OCI-LY7 (cell line): ENCODE measurements around the gene IGF1R. TPM values are rescaled to one million over a fixed set of nuclear protein-coding genes. Genes with fewer than 3 reads are reported as not detected.

Source experiments
- BruUV-seq: library from RNA; stranded (reverse); fragments of 400-500 nt; replicated peaks from 2 replicates; lab custom pipeline; 2021; lab: Mats Ljungman, UMichigan
- CTCF ChIA-PET: fragments of 300-600 bp; sonication (Branson Sonifier 250); formaldehyde crosslinking; loops from one replicate; lab custom pipeline; 2022; ENCODE audit warnings: antibody characterized with exemption; ENCODE audit not compliant: unreplicated experiment; lab: Charles Lee
- POLR2A ChIA-PET: fragments of 300-600 bp; sonication (Branson Sonifier 250); formaldehyde crosslinking; loops from one replicate; lab custom pipeline; 2022; ENCODE audit warnings: antibody characterized with exemption; lab: Charles Lee
- DNase-seq: peaks from one replicate; pipeline ENCODE4 v3.0.0-alpha.2; 2015; ENCODE audit warnings: low spot score
- H2AFZ ChIP-seq: fragments of 200-600 bp; sonication (generic), shearing (Covaris generic); 2 replicates; pipeline ENCODE4 v1.6.1; 2014; ENCODE audit warnings: mild to moderate bottlenecking, antibody characterized with exemption, low read length, moderate library complexity
- H3K27ac ChIP-seq: fragments of 200-600 bp; sonication (generic); 2 replicates; pipeline ENCODE4 v1.5.1; 2014; ENCODE audit warnings: mixed run types, low read depth, mild to moderate bottlenecking, moderate library complexity, low read length, inconsistent platforms; ENCODE audit not compliant: poor library complexity, severe bottlenecking
- H3K36me3 ChIP-seq: fragments of 200-600 bp; sonication (generic); 2 replicates; pipeline ENCODE4 v1.6.1; 2014; ENCODE audit warnings: mild to moderate bottlenecking, antibody characterized with exemption, low read length, moderate library complexity, mixed read lengths; ENCODE audit not compliant: insufficient read depth
- H3K4me1 ChIP-seq: fragments of 200-600 bp; sonication (generic); 2 replicates; pipeline ENCODE4 v1.5.1; 2014; ENCODE audit warnings: mild to moderate bottlenecking, low read length; ENCODE audit not compliant: insufficient read depth, poor library complexity, severe bottlenecking
- H3K4me2 ChIP-seq: fragments of 200-600 bp; sonication (generic); 2 replicates; pipeline ENCODE4 v1.6.1; 2014; ENCODE audit warnings: mild to moderate bottlenecking, low read length
- H3K4me3 ChIP-seq: fragments of 200-600 bp; sonication (generic); 2 replicates; pipeline ENCODE4 v1.5.1; 2014; ENCODE audit warnings: mild to moderate bottlenecking, low read depth, low read length; ENCODE audit not compliant: poor library complexity, severe bottlenecking
- H3K79me2 ChIP-seq: fragments of 200-600 bp; sonication (generic); 2 replicates; pipeline ENCODE4 v1.6.1; 2016; ENCODE audit warnings: low read depth, mild to moderate bottlenecking, low read length, moderate library complexity, mixed read lengths; ENCODE audit not compliant: insufficient read depth
- H3K9me2 ChIP-seq: fragments of 200-600 bp; sonication (generic); 2 replicates; pipeline ENCODE4 v1.6.1; 2016; ENCODE audit warnings: mild to moderate bottlenecking, low read length, mixed read lengths; ENCODE audit not compliant: insufficient read depth
- H3K9me3 ChIP-seq: fragments of 200-600 bp; sonication (generic); 2 replicates; pipeline ENCODE4 v1.6.1; 2014; ENCODE audit warnings: mild to moderate bottlenecking, mixed run types, low read length, mixed read lengths
- H4K20me1 ChIP-seq: fragments of 200-600 bp; sonication (generic); 2 replicates; pipeline ENCODE4 v1.6.1; 2014; ENCODE audit warnings: mild to moderate bottlenecking, antibody characterized with exemption, low read length, moderate library complexity, mixed read lengths; ENCODE audit not compliant: insufficient read depth
- CTCF ChIP-seq: fragments of 200-600 bp; sonication (generic); conservative IDR thresholded peaks from 2 replicates; pipeline ENCODE4 v1.5.1; 2014; ENCODE audit warnings: mild to moderate bottlenecking, antibody characterized with exemption, low read length, moderate library complexity, mixed read lengths
- EZH2phosphoT487 ChIP-seq: fragments of 200-600 bp; sonication (generic); IDR thresholded peaks from 2 replicates; pipeline ENCODE4 v1.6.1; 2018; ENCODE audit warnings: low read depth, borderline replicate concordance, mild to moderate bottlenecking, mixed run types, antibody characterized with exemption, low read length, moderate library complexity, mixed read lengths
- intact Hi-C: fragments of 100-400 bp; cut with micrococcal nuclease; formaldehyde crosslinking; loops from one replicate; pipeline ENCODE4 v1.10.0; 2022; ENCODE audit not compliant: unreplicated experiment
- total RNA-seq, 2 experiments: library from RNA; depleted of rRNA in 1 of 2; stranded (reverse); fragments of >200 nt in 1 of 2; shearing (Covaris generic) in 1 of 2; gene quantifications; 2 replicates each; pipeline ENCODE4 v1.2.3, GENCODE V29; 2014 to 2022

Gene IGF1R
- total RNA-seq, 2 experiments from 2014 or later, result 26.5 to 29.1 TPM

- no peaks in the 10 kb centered on the region for H3K9me2 ChIP-seq
- H3K36me3 ChIP-seq, result peaks cover 9% of the 10 kb centered on the region; the same call in 1 of the 2 replicates
- H3K9me3 ChIP-seq, result no peaks in the 10 kb centered on the region
- H3K79me2 ChIP-seq, result no peaks in the 10 kb centered on the region
- H3K4me1 ChIP-seq, result no peaks in the 10 kb centered on the region
- H3K27ac ChIP-seq, result no peak overlapping the region
- DNase-seq, result no peak
- no peak for TF ChIP-seq EZH2phosphoT487
- no peak for TF ChIP-seq CTCF
- no peaks in the 10 kb centered on the region for H4K20me1 ChIP-seq
- no peak overlapping the region for H3K4me2 ChIP-seq
- intact Hi-C loops, result no loop called here
- H2AFZ ChIP-seq, result no peak overlapping the region
- BruUV-seq, result no TSS peak
- CTCF ChIA-PET, result no interaction called here
- POLR2A ChIA-PET, result no interaction called here
- H3K4me3 ChIP-seq, result no peak overlapping the region
Measured at GRCh38 chr15:98907927-98908471, 259.7 kb downstream of the IGF1R start.

GRCh38 chr15:98909968-98910885, 261.9 kb downstream of the IGF1R start:
- no peak overlapping the region for H3K4me2 ChIP-seq
- no peaks in the 10 kb centered on the region for H3K79me2 ChIP-seq
- BruUV-seq, result no TSS peak
- H3K27ac ChIP-seq, result no peak overlapping the region
- H3K4me1 ChIP-seq, result peaks cover 5% of the 10 kb centered on the region
- H3K4me3 ChIP-seq, result no peak overlapping the region
- no peak for DNase-seq
- H3K9me3 ChIP-seq, result no peaks in the 10 kb centered on the region
- CTCF ChIA-PET, result no interaction called here
- no peaks in the 10 kb centered on the region for H4K20me1 ChIP-seq
- intact Hi-C loops, result no loop called here
- no peak for TF ChIP-seq EZH2phosphoT487
- no peak for TF ChIP-seq CTCF
- peaks cover 15% of the 10 kb centered on the region for H3K36me3 ChIP-seq
- POLR2A ChIA-PET, result no interaction called here
- H3K9me2 ChIP-seq, result no peaks in the 10 kb centered on the region
- no peak overlapping the region for H2AFZ ChIP-seq
